GM13977 (cell line): ENCODE measurements around the gene IFIH1.
A peak's percentile ranks its signal among the peaks of the same experiment; 100 is the strongest.

Experiments used
- DNase-seq: peaks from one replicate; pipeline ENCODE4 v3.0.0; 2012; ENCODE audit warnings: low spot score
- CTCF ChIP-seq: IDR thresholded peaks from 2 replicates; pipeline ENCODE4 v1.5.1; 2012; ENCODE audit warnings: mild to moderate bottlenecking, control low read depth; ENCODE audit not compliant: insufficient read depth; ENCODE audit errors: extremely low read depth, missing control alignments
- in situ Hi-C: fragments of 300-500 bp; cut with MboI; formaldehyde crosslinking; loops from one replicate; pipeline ENCODE4 v1.12.0; 2022; ENCODE audit warnings: low sequenced_read_pairs, low pct_unique_long_range_greater_than_20kb, mixed read lengths, inconsistent platforms; ENCODE audit not compliant: unreplicated experiment

IFIH1 gene

DNA sequence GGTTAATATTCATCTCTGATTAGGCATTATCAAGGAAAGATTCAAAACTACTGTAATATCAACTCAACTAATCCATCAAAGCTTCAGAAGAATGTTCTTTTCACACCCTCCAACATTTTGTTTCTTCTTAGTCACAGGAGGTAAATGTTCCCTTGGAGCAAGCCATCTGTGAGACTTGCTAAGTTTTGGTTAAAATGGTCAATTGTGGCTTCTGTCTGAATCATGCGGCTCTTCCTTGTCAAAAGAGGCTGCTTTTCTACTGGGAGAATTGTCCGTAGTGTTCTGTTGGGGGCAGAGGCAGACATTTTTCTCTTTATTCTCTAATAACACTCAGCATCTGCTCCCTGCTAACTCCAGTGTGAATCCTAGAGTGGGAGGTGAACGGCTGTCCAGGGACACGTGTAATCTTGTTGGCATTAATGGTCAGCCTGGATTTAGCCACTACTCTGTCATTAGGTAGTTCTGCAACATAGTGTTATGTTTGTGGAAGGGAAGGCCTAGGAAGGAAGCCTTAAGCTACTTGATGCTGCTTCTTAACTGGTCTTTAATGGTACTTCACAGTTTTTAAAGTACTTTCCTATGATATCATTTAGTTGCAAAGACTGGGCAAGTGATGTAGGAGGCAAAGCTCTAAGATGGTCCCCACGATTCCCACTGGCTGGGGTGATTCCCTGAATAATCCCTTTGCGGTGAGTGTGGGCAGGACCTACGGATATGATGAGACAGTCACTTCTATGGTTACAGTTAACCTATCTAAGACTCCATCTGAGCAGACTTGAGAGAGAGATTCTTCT lies 52.6 kb downstream of the IFIH1 start:
- in situ Hi-C loops: no loop called here
- DNase-seq: no peak
- no peak for TF ChIP-seq CTCF

DNA sequence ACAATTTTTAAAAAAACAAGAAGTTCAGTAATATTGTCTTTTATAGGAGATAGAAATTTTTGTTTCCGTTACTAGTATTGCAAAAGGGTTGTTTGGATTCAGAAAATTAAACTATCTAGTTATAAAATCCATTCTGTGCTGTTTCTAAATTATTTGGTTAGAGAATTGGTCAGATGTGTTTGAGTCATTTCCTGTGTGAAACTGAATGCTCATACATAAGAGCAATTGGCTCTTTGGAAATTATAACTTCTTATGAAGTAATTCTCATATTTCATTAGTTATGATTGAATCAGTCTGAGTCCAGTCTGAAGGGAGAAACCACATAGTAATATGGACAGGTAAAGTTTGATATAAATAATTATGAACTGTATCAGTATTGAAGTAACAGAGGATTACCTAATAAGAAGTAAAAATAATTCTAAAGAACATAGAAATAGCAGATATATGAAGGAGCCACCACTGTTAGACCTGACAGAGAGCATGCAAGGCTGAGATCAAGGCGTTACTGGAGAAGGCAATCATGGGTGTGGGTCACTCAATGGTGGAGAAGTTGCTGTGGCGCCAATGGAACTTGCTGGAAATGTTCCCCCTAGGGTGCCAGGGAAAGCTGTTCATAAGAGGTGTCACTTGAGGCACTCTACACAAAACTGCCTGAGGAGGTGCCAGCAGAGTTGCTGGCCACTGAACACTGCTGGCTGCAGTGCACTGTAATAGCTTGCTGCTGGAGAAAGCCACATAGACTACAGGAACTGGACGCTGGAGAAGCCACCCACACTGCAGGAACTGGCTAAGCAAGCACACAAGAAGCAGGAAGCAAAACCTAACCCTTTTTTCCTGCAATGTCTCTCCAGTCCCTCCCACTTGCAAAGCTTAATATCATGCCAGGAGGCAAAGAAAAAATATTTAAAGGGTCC lies 57.2 kb downstream of the IFIH1 start:
- in situ Hi-C loops: no loop called here
- peak; percentile 7 for DNase-seq
- no peak for TF ChIP-seq CTCF

GRCh38 chr2:162258686-162259085 lies 59.8 kb downstream of the IFIH1 start:
- in situ Hi-C loops: no loop called here
- TF ChIP-seq CTCF: no peak
- DNase-seq: no peak

DNA sequence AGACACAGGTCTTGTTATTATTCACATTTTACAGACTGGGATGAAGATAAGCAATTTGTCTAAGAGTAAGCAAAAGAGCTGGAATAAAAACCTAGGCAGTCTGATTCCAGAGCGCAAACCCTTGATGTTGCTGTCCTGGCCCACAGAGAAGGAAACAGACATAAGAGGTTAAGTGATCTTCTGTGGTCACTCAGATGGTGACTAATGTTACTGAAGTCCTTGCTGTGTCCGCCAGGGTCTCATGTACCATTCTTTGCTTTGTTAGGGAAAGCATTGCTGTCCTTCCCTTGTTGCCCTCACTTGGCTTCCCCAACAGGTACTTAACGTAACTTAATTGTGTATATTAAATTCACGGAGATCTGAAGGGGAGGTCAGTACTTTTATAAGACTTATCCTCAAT lies 60.3 kb downstream of the IFIH1 start:
- TF ChIP-seq CTCF: no peak
- DNase-seq: no peak
- in situ Hi-C loops: no loop called here

- in situ Hi-C loops: no loop called here
- DNase-seq: no peak
- no peak for TF ChIP-seq CTCF
Observed at GRCh38 chr2:162257425-162257824, 61.1 kb downstream of the IFIH1 start.

DNA sequence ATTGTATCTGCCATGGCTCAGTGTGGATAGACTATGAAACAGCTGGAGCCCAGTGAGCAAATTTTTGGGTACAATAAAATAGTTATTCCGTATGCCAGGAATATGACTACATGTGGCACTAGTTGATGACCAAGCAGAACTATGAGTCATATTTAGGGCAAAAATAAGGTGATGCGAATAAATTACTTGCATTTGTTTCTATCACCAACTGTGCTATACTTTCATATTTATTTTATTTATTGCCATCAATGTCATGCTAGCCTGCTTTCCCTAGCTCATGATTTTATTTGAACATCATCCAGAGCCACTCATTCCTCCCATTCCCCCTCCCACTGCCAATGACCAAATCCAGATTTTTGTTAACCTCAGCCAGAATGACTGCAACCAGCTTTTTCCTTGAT lies 61.9 kb downstream of the IFIH1 start:
- no peak for TF ChIP-seq CTCF
- in situ Hi-C loops: no loop called here
- no peak for DNase-seq
